Smooth muscle cell of the pulmonary artery (primary cell): Measurements from ENCODE around the gene WNT4. TPM values are rescaled to one million over a fixed set of nuclear protein-coding genes. Genes with fewer than 3 reads are reported as not detected.

Source experiments
- total RNA-seq: library from RNA; depleted of rRNA; stranded (reverse); fragments of >200 nt; gene quantifications from 2 replicates; pipeline ENCODE4 v1.2.3, GENCODE V29; 2014

Gene WNT4
- total RNA-seq, result not detected in 2 replicates

DNA sequence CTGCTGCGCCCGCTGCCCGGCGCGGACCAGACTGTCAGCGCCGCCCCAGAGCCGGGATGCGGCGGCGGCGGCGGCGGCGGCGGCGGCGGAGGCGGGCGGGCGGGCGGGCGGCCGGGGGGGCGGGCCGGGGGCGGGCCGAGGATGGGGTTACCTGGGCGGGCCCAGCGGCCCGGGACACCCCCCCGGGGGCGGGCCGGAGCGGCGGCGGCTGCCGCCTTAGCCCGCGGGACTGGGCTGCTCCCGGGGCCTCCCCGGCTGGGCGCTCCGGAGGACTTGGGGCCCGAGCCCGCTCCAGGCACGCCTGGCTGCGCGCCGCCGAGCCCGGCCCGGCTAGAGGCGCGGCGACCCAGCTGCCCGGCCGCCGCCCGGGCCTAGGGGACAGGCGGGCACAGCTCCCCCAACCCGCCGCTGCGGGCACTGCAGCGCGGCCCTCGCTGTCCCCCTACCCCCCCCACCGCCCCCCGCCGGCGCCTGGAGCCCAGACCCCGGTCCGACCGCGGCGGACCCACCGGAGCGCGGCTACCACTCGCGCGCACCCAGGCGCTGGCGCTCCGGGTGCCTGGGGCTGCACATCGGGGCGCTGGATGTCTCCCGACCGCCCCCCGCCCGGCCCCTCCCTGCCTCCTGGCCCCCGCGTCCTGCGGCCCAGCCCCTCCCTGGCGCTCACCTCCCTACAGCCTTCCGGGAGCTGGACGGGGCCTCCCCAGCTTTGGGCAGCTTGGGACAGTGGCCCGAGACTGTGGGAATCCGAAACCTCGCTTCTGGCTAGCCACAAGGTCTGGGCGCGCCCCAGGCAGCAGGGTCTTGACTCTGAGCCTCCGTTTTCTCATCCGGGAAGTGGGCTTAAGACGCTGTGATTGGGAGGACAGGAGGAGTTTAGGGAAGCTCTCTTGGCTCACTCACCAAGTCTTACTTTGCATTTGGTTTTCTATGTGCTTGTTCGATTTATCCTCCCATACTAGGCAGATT lies at the start of gene WNT4:
Gene WNT4 (minus strand): TSS at position 33 of the 969 bp plus-strand sequence. CDS start 175 bp downstream, outside the sequence.

Other genes starting within 250 kb of the WNT4 start
- gene HSPG2, start 205.8 kb downstream of the WNT4 start, total RNA-seq, result 659 and 1,078 TPM in 2 replicates
- gene CELA3B, start 166.1 kb downstream of the WNT4 start, total RNA-seq, result not detected in 2 replicates
- gene CELA3A, start 141.4 kb downstream of the WNT4 start, total RNA-seq, result not detected in 2 replicates
- 209 and 250 TPM in 2 replicates for gene CDC42, start 90.4 kb downstream of the WNT4 start, total RNA-seq